HG03045 (cell line): ENCODE measurements around the gene MBD6.
A peak's percentile ranks its signal among the peaks of the same experiment; 100 is the strongest.
"Not testable (repeated sequence)": the region's sequence is repeated elsewhere in the genome, so short reads cannot be mapped to it uniquely, and the experiment has no call there.

ENCODE experiments used
- ATAC-seq: cut with Tn5 transposase; IDR thresholded peaks from one replicate; pipeline ENCODE4 v1.9.1; 2021; ENCODE audit warnings: mild to moderate bottlenecking, moderate library complexity; ENCODE audit not compliant: unreplicated experiment

The MBD6 gene

GRCh38 chr12:57514720-57515407 is 7.8 kb upstream of the MBD6 start:
- ATAC-seq = no peak

GRCh38 chr12:57515408-57515933 is 7.2 kb upstream of the MBD6 start:
- no peak for ATAC-seq

- ATAC-seq = no peak
Measured at GRCh38 chr12:57515934-57516541, 6.6 kb upstream of the MBD6 start.

GRCh38 chr12:57516617-57517153 is 5.9 kb upstream of the MBD6 start:
- no peak for ATAC-seq

- no peak for ATAC-seq
Measured at GRCh38 chr12:57517187-57517586, 5.4 kb upstream of the MBD6 start.

- ATAC-seq = not testable (repeated sequence)
Measured at GRCh38 chr12:57517718-57518117, 4.9 kb upstream of the MBD6 start.

- no peak for ATAC-seq
Measured at GRCh38 chr12:57518176-57518919, 4.3 kb upstream of the MBD6 start.

GRCh38 chr12:57518920-57519795 is 3.5 kb upstream of the MBD6 start:
- no peak for ATAC-seq

- peak; percentile 2 for ATAC-seq
Measured at GRCh38 chr12:57519796-57520052, 2.9 kb upstream of the MBD6 start.

GRCh38 chr12:57520053-57520818 is 2.4 kb upstream of the MBD6 start, which contains the start of gene DDIT3:
Gene DDIT3 (minus strand): TSS chr12:57520514. CDS start chr12:57517406, 3,108 bp downstream.
- ATAC-seq = peak; percentile 64

- ATAC-seq = no peak
Measured at GRCh38 chr12:57521525-57522010, 1.1 kb upstream of the MBD6 start.

- ATAC-seq = no peak
Measured at GRCh38 chr12:57522887-57523705, 472 bp downstream of the MBD6 start.

GRCh38 chr12:57523706-57524614 is 1.3 kb downstream of the MBD6 start:
- no peak for ATAC-seq

- no peak for ATAC-seq
Measured at GRCh38 chr12:57524814-57525614, 2.4 kb downstream of the MBD6 start.

GRCh38 chr12:57525615-57526383 is 3.2 kb downstream of the MBD6 start:
- no peak for ATAC-seq

- ATAC-seq = no peak
Measured at GRCh38 chr12:57526477-57527126, 4.0 kb downstream of the MBD6 start.
